Neural cell (in vitro differentiated cells): ENCODE measurements around the gene BFSP2. TPM values are rescaled to one million over a fixed set of nuclear protein-coding genes. Genes with fewer than 3 reads are reported as not detected.

Source experiments
- H2AFZ ChIP-seq: fragments of 200-600, 300-800 bp; sonication (generic), shearing (Covaris generic); 2 replicates; pipeline ENCODE4 v1.6.0; 2014; ENCODE audit warnings: low read depth, mild to moderate bottlenecking, antibody characterized with exemption, low read length, moderate library complexity
- H3F3A ChIP-seq: fragments of 200-600 bp; shearing (Covaris generic); 2 replicates; pipeline ENCODE4 v1.6.1; 2016; ENCODE audit warnings: mild to moderate bottlenecking, moderate library complexity, mixed read lengths, antibody characterized with exemption, low read length; ENCODE audit not compliant: insufficient read depth, poor library complexity, severe bottlenecking
- H3K27ac ChIP-seq: fragments of 200-600, 300-800 bp; sonication (generic), shearing (Covaris generic); 2 replicates; pipeline ENCODE4 v1.5.1; 2014; ENCODE audit warnings: mild to moderate bottlenecking, low read length, moderate library complexity
- H3K27me3 ChIP-seq: fragments of 300-800, 200-600 bp; sonication (generic), shearing (Covaris generic); 2 replicates; pipeline ENCODE4 v1.6.0; 2014; ENCODE audit warnings: mild to moderate bottlenecking, low read depth, low read length, moderate library complexity; ENCODE audit not compliant: insufficient read depth
- H3K36me3 ChIP-seq: fragments of 300-800, 200-600 bp; sonication (generic), shearing (Covaris generic); 2 replicates; pipeline ENCODE4 v1.5.1; 2014; ENCODE audit warnings: mild to moderate bottlenecking, antibody characterized with exemption, low read length, moderate library complexity; ENCODE audit not compliant: insufficient read depth
- H3K4me2 ChIP-seq: fragments of 300-800, 200-600 bp; sonication (generic), shearing (Covaris generic); 2 replicates; pipeline ENCODE4 v1.6.0; 2014; ENCODE audit warnings: mild to moderate bottlenecking, low read length
- H3K4me3 ChIP-seq: fragments of 300-800, 200-600 bp; sonication (generic), shearing (Covaris generic); 2 replicates; pipeline ENCODE4 v1.5.1; 2014; ENCODE audit warnings: mild to moderate bottlenecking, low read length, moderate library complexity
- H3K79me2 ChIP-seq: fragments of 200-600 bp; shearing (Covaris generic); replicated peaks from 2 replicates; pipeline ENCODE4 v1.6.0; 2014; ENCODE audit warnings: mild to moderate bottlenecking, low read length, moderate library complexity; ENCODE audit not compliant: insufficient read depth
- H3K9ac ChIP-seq: fragments of 300-800, 200-600 bp; sonication (generic), shearing (Covaris generic); 2 replicates; pipeline ENCODE4 v1.6.1; 2016; ENCODE audit warnings: mild to moderate bottlenecking, low read length, mixed read lengths
- H3K9me2 ChIP-seq: fragments of 200-600 bp; shearing (Covaris generic); 2 replicates; pipeline ENCODE4 v1.6.1; 2016; ENCODE audit warnings: mild to moderate bottlenecking, low read length, mixed read lengths; ENCODE audit not compliant: insufficient read depth
- H3K9me3 ChIP-seq: fragments of 200-600, 300-800 bp; sonication (generic), shearing (Covaris generic); 2 replicates; pipeline ENCODE4 v1.6.1; 2016; ENCODE audit warnings: mild to moderate bottlenecking, mixed run types, low read length, moderate library complexity, mixed read lengths
- H4K20me1 ChIP-seq: fragments of 200-600 bp; shearing (Covaris generic); 2 replicates; pipeline ENCODE4 v1.6.1; 2016; ENCODE audit warnings: mild to moderate bottlenecking, mixed run types; ENCODE audit not compliant: insufficient read depth
- EP300 ChIP-seq: fragments of 450-650 bp; conservative IDR thresholded peaks from 2 replicates; pipeline ENCODE4 v1.6.1; 2014; ENCODE audit warnings: antibody characterized with exemption, mild to moderate bottlenecking, moderate library complexity; ENCODE audit not compliant: poor library complexity, severe bottlenecking
- EZH2 ChIP-seq: fragments of 200-600, 300-800 bp; shearing (Covaris generic), sonication (generic); IDR thresholded peaks from 2 replicates; pipeline ENCODE4 v1.6.1; 2014; ENCODE audit warnings: antibody characterized with exemption, low read length, borderline replicate concordance, mild to moderate bottlenecking; ENCODE audit not compliant: insufficient read depth, poor library complexity, severe bottlenecking
- MXI1 ChIP-seq: fragments of 450-650 bp; conservative IDR thresholded peaks from 2 replicates; pipeline ENCODE4 v1.6.1; 2014; ENCODE audit warnings: antibody characterized with exemption, mild to moderate bottlenecking; ENCODE audit not compliant: poor library complexity, severe bottlenecking
- POLR2AphosphoS5 ChIP-seq: IDR thresholded peaks from 2 replicates; pipeline ENCODE4 v1.6.1; 2012
- RAD21 ChIP-seq: fragments of 450-650 bp; conservative IDR thresholded peaks from 2 replicates; pipeline ENCODE4 v1.6.1; 2014; ENCODE audit warnings: antibody characterized with exemption, mild to moderate bottlenecking, moderate library complexity
- SMC3 ChIP-seq: fragments of 450-650 bp; conservative IDR thresholded peaks from 2 replicates; pipeline ENCODE4 v1.6.1; 2014; ENCODE audit warnings: antibody characterized with exemption, mild to moderate bottlenecking, moderate library complexity; ENCODE audit not compliant: poor library complexity
- polyA plus RNA-seq: library from polyadenylated mRNA; depleted of rRNA; stranded (reverse); fragments of >200 nt; gene quantifications from 2 replicates; pipeline ENCODE4 v1.2.3, GENCODE V29; 2014
- TF ChIP-seq, protein P1 (sequence below): IDR thresholded peaks from 2 replicates; pipeline ENCODE4 v1.6.1; 2012; ENCODE audit warnings: borderline replicate concordance
- TF ChIP-seq, protein P2 (sequence below): fragments of 450-650 bp; IDR thresholded peaks from 2 replicates; pipeline ENCODE4 v1.5.1; 2014; ENCODE audit warnings: antibody characterized with exemption, mild to moderate bottlenecking, moderate library complexity; ENCODE audit not compliant: poor library complexity, severe bottlenecking

Gene BFSP2
- polyA plus RNA-seq, 1 donor from 2014 or later: not detected

DNA sequence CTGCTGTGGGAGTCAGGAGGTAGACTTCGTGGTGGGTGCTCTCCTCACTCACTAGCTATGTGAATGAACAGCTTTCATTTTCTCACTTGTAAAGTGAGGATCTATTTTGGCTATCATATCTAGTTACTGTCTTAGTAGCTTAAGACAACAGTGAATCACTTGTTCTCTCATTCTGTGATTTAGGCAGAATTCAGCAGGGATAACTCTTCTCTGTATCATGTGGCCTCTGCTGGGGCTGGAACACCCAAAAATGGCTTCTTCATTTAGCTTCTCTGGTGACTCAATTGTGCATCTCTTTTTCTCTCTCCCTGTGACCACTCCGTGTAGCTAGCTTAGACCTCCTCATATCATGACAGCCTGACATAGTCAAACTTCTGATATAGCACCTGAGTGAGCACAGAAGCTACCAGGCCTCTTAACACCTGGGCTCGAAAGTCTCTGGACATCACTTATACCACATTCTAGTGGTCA lies 68.4 kb downstream of the BFSP2 start:
- no peak overlapping the region for H3K27ac ChIP-seq

DNA sequence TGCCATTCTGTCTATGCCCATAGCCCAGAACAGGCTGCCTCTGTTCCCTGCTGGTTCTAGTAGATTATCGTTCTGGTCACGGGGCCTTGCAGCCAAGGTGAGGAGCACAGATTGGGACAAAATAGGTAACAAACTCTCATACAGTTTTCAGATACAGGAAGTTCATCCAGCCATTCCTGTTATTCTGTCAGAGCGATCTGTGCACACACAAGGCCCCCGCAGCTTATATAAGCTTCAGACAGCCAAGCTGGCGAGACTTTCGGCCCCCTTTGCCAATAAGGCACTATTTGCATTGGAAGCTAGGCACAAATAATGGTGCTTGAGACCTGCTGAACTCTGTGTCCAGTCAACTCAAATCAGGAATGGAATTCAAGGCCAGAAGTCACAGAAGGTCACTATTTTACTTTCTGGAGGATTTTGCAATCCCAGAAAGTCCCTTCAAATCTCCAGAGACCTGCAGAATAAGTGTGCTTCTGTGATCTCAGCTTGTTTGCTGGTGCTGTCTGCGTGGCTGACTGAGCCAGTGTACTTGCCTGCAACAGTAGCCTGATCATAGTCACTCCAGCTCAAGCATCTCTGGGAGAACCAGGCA lies 69.4 kb downstream of the BFSP2 start:
- Histone ChIP-seq H3K79me2 (no peaks in the 10 kb centered on the region), H3K9ac (no peak overlapping the region), H4K20me1 (no peaks in the 10 kb centered on the region), H3K4me2 (no peak overlapping the region), H2AFZ (no peak overlapping the region), H3K27me3 (no peaks in the 10 kb centered on the region), H3K9me3 (no peaks in the 10 kb centered on the region), H3K9me2 (no peaks in the 10 kb centered on the region), H3K36me3 (no peaks in the 10 kb centered on the region), H3K27ac (no peak overlapping the region), H3F3A (no peaks in the 10 kb centered on the region), H3K4me3 (no peak overlapping the region)
- TF ChIP-seq RAD21 (no peak), EZH2 (no peak), SMC3 (no peak), POLR2AphosphoS5 (no peak), EP300 (no peak)
- TF ChIP-seq, protein P1, sequence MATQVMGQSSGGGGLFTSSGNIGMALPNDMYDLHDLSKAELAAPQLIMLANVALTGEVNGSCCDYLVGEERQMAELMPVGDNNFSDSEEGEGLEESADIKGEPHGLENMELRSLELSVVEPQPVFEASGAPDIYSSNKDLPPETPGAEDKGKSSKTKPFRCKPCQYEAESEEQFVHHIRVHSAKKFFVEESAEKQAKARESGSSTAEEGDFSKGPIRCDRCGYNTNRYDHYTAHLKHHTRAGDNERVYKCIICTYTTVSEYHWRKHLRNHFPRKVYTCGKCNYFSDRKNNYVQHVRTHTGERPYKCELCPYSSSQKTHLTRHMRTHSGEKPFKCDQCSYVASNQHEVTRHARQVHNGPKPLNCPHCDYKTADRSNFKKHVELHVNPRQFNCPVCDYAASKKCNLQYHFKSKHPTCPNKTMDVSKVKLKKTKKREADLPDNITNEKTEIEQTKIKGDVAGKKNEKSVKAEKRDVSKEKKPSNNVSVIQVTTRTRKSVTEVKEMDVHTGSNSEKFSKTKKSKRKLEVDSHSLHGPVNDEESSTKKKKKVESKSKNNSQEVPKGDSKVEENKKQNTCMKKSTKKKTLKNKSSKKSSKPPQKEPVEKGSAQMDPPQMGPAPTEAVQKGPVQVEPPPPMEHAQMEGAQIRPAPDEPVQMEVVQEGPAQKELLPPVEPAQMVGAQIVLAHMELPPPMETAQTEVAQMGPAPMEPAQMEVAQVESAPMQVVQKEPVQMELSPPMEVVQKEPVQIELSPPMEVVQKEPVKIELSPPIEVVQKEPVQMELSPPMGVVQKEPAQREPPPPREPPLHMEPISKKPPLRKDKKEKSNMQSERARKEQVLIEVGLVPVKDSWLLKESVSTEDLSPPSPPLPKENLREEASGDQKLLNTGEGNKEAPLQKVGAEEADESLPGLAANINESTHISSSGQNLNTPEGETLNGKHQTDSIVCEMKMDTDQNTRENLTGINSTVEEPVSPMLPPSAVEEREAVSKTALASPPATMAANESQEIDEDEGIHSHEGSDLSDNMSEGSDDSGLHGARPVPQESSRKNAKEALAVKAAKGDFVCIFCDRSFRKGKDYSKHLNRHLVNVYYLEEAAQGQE: no peak
- TF ChIP-seq, protein P2, sequence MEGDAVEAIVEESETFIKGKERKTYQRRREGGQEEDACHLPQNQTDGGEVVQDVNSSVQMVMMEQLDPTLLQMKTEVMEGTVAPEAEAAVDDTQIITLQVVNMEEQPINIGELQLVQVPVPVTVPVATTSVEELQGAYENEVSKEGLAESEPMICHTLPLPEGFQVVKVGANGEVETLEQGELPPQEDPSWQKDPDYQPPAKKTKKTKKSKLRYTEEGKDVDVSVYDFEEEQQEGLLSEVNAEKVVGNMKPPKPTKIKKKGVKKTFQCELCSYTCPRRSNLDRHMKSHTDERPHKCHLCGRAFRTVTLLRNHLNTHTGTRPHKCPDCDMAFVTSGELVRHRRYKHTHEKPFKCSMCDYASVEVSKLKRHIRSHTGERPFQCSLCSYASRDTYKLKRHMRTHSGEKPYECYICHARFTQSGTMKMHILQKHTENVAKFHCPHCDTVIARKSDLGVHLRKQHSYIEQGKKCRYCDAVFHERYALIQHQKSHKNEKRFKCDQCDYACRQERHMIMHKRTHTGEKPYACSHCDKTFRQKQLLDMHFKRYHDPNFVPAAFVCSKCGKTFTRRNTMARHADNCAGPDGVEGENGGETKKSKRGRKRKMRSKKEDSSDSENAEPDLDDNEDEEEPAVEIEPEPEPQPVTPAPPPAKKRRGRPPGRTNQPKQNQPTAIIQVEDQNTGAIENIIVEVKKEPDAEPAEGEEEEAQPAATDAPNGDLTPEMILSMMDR: no peak

More for the DNA sequence above, 68.4 kb downstream of the BFSP2 start:
- no peaks in the 10 kb centered on the region for H3K9me2 ChIP-seq
- H3K4me3 ChIP-seq: no peak overlapping the region
- H4K20me1 ChIP-seq: no peaks in the 10 kb centered on the region
- no peaks in the 10 kb centered on the region for H3K27me3 ChIP-seq
- no peaks in the 10 kb centered on the region for H3K9me3 ChIP-seq
- no peaks in the 10 kb centered on the region for H3K36me3 ChIP-seq
- H3K79me2 ChIP-seq: no peaks in the 10 kb centered on the region
- no peaks in the 10 kb centered on the region for H3F3A ChIP-seq
- H3K4me2 ChIP-seq: no peak overlapping the region
- H3K9ac ChIP-seq: no peak overlapping the region
- no peak overlapping the region for H2AFZ ChIP-seq
- TF ChIP-seq, protein P1: no peak
- TF ChIP-seq SMC3 (no peak), MXI1 (no peak), EP300 (no peak)
- TF ChIP-seq, protein P2: no peak
